ENCODE results near the gene CPEB3.
"Not testable (repeated sequence)": the region's sequence is repeated elsewhere in the genome, so short reads cannot be mapped to it uniquely, and the experiment has no call there.

- TF ChIP-seq CTCF (IDR thresholded peaks at IDR 0.05; ENCODE audit: extremely low read depth in 1 of 2, insufficient read depth in 1 of 2, low read depth in 1 of 2, low read length in 2 of 2); EZH2 (IDR thresholded peaks at IDR 0.05; ENCODE audit: borderline replicate concordance, low read depth, low read length, severe bottlenecking); POLR2AphosphoS5 (IDR thresholded peaks at IDR 0.05; ENCODE audit: insufficient read depth, low read depth, low read length); POLR2A (IDR thresholded peaks at IDR 0.05; ENCODE audit: low read depth, low read length): not testable (repeated sequence)
These were observed 149.7 kb downstream of the CPEB3 start for GRCh38 chr10:92141147-92141546.

Measured in endothelial cell of umbilical vein (primary cell).